ENCODE measurements around the gene TMEM31. TPM values are rescaled to one million over a fixed set of nuclear protein-coding genes. Genes with fewer than 3 reads are reported as not detected.

The TMEM31 gene
- polyA plus RNA-seq, 3 donors = not detected

- peak overlapping the region in 1 of 7 donors; percentile 11 for H3K27ac Mint-ChIP-seq
- Histone ChIP-seq H3K36me3 (replicated peaks in 1 of 2; ENCODE audit: control insufficient read depth in 1 of 2, insufficient read depth in 2 of 2, low read length in 2 of 2) (no peaks in the 10 kb centered on the region), H4K20me1 (ENCODE audit: insufficient read depth, low read length) (no peaks in the 10 kb centered on the region), H3K27ac (ENCODE audit: low read depth in 1 of 2, low read length in 2 of 2) (no peak overlapping the region), H3K9me3 (replicated peaks in 1 of 2; ENCODE audit: control insufficient read depth in 1 of 2, insufficient read depth in 1 of 2, low read length in 2 of 2) (no peaks in the 10 kb centered on the region), H3K4me2 (replicated peaks; ENCODE audit: extremely low read depth, low read length, poor library complexity, severe bottlenecking) (no peak overlapping the region), H3K79me2 (ENCODE audit: insufficient read depth, low read length) (no peaks in the 10 kb centered on the region), H2AFZ (ENCODE audit: insufficient read depth, low read depth, low read length, poor library complexity, severe bottlenecking) (no peak overlapping the region), H3K9ac (ENCODE audit: insufficient read depth, low read length, poor library complexity, severe bottlenecking) (no peak overlapping the region), H3K27me3 (ENCODE audit: control insufficient read depth in 2 of 2, insufficient read depth in 2 of 2, low read length in 2 of 2) (no peaks in the 10 kb centered on the region), H3K4me1 (ENCODE audit: control insufficient read depth in 1 of 2, insufficient read depth in 2 of 2, low read length in 2 of 2) (no peaks in the 10 kb centered on the region), H3K4me3 (replicated peaks in 1 of 3; ENCODE audit: low read depth in 2 of 3, low read length in 3 of 3) (no peak overlapping the region)
- no peaks in the 10 kb centered on the region for H3K9me3 Mint-ChIP-seq
- H3K27me3 Mint-ChIP-seq (ENCODE audit: low read depth in 3 of 3) = peaks cover 0 to 2% (median 0%) of the 10 kb centered on the region in 3 donors
- WGBS (ENCODE audit: insufficient coverage) = no CpG with 5 or more reads among the region's 3 CpGs
- TF ChIP-seq CTCF (IDR thresholded peaks at IDR 0.05) = no peak
- H3K36me3 Mint-ChIP-seq = no peaks in the 10 kb centered on the region
- intact Hi-C loops (cut with micrococcal nuclease) = no loop called here
- no peak for DNase-seq
- H3K4me1 Mint-ChIP-seq = no peaks in the 10 kb centered on the region
- H3K4me3 Mint-ChIP-seq = no peak overlapping the region
Observed at GRCh38 chrX:103722505-103722904, 11.8 kb downstream of the TMEM31 start.

- Histone ChIP-seq H3K9ac (ENCODE audit: insufficient read depth, low read length, poor library complexity, severe bottlenecking) (no peak overlapping the region), H3K36me3 (replicated peaks in 1 of 2; ENCODE audit: control insufficient read depth in 1 of 2, insufficient read depth in 2 of 2, low read length in 2 of 2) (no peaks in the 10 kb centered on the region), H3K4me3 (replicated peaks in 1 of 3; ENCODE audit: low read depth in 2 of 3, low read length in 3 of 3) (no peak overlapping the region), H3K79me2 (ENCODE audit: insufficient read depth, low read length) (no peaks in the 10 kb centered on the region), H2AFZ (ENCODE audit: insufficient read depth, low read depth, low read length, poor library complexity, severe bottlenecking) (no peak overlapping the region), H3K27me3 (ENCODE audit: control insufficient read depth in 2 of 2, insufficient read depth in 2 of 2, low read length in 2 of 2) (no peaks in the 10 kb centered on the region), H3K9me3 (replicated peaks in 1 of 2; ENCODE audit: control insufficient read depth in 1 of 2, insufficient read depth in 1 of 2, low read length in 2 of 2) (no peaks in the 10 kb centered on the region), H4K20me1 (ENCODE audit: insufficient read depth, low read length) (no peaks in the 10 kb centered on the region), H3K27ac (ENCODE audit: low read depth in 1 of 2, low read length in 2 of 2) (no peak overlapping the region), H3K4me2 (replicated peaks; ENCODE audit: extremely low read depth, low read length, poor library complexity, severe bottlenecking) (no peak overlapping the region), H3K4me1 (ENCODE audit: control insufficient read depth in 1 of 2, insufficient read depth in 2 of 2, low read length in 2 of 2) (peaks cover 26 to 27% of the 10 kb centered on the region in 2 donors)
- Mint-ChIP-seq H3K36me3 (no peaks in the 10 kb centered on the region), H3K27me3 (ENCODE audit: low read depth in 3 of 3) (peaks cover 0 to 7% (median 0%) of the 10 kb centered on the region in 3 donors), H3K27ac (peak overlapping the region in 1 of 7 donors; percentile 21), H3K9me3 (no peaks in the 10 kb centered on the region), H3K4me1 (peaks cover 23% of the 10 kb centered on the region), H3K4me3 (no peak overlapping the region)
- WGBS (ENCODE audit: insufficient coverage) = 80% methylated on average over 5 of the region's 5 CpGs
- intact Hi-C loops (cut with micrococcal nuclease) = no loop called here
- no peak for DNase-seq
- TF ChIP-seq CTCF (IDR thresholded peaks at IDR 0.05) = no peak
Observed at GRCh38 chrX:103726477-103726876, 15.8 kb downstream of the TMEM31 start.

Data from CD14-positive monocyte (primary cell).